Left ventricle myocardium inferior (tissue), 1 donor: ENCODE results near the gene CHD5. TPM values are rescaled to one million over a fixed set of nuclear protein-coding genes. Genes with fewer than 3 reads are reported as not detected.
A peak's percentile ranks its signal among the peaks of the same experiment; 100 is the strongest.

Source experiments
- DNase-seq: peaks from one replicate; pipeline ENCODE4 v3.0.0-alpha.2; 2020
- H3K27ac ChIP-seq: fragments of 200-600 bp; replicated peaks from 2 replicates; pipeline ENCODE4 v1.8.0; 2021
- H3K27me3 ChIP-seq: fragments of 200-600 bp; 2 replicates; pipeline ENCODE4 v1.8.0; 2021; ENCODE audit warnings: low read depth
- H3K36me3 ChIP-seq: fragments of 200-600 bp; 2 replicates; pipeline ENCODE4 v1.8.0; 2021
- H3K4me1 ChIP-seq: fragments of 200-600 bp; 2 replicates; pipeline ENCODE4 v1.8.0; 2021
- H3K4me3 ChIP-seq: fragments of 200-600 bp; 2 replicates; pipeline ENCODE4 v1.8.0; 2021; ENCODE audit warnings: mild to moderate bottlenecking, moderate library complexity
- H3K9me3 ChIP-seq: fragments of 200-600 bp; replicated peaks from 2 replicates; pipeline ENCODE4 v1.8.0; 2021
- CTCF ChIP-seq: fragments of 200-600 bp; IDR thresholded peaks from 2 replicates; pipeline ENCODE4 v1.8.0; 2021; ENCODE audit warnings: antibody characterized with exemption, mild to moderate bottlenecking, borderline replicate concordance
- intact Hi-C: fragments of 100-400 bp; cut with micrococcal nuclease; formaldehyde crosslinking; loops from one replicate; pipeline ENCODE4 v1.11.0; 2022
- total RNA-seq: library from RNA; stranded (reverse); fragmentation: NEBNext Ultra II Directional; extraction: Animal tissue kit (Norgen Biotek cat#: 25700); gene quantifications from one replicate; pipeline ENCODE4 v1.2.1, GENCODE V29; 2021
- donor health status: DM: no; HTN: yes; CAD: no; lungs with severe emphysema.

The CHD5 gene
- total RNA-seq, 1 donor from 2014 or later: 0.19 TPM

DNA sequence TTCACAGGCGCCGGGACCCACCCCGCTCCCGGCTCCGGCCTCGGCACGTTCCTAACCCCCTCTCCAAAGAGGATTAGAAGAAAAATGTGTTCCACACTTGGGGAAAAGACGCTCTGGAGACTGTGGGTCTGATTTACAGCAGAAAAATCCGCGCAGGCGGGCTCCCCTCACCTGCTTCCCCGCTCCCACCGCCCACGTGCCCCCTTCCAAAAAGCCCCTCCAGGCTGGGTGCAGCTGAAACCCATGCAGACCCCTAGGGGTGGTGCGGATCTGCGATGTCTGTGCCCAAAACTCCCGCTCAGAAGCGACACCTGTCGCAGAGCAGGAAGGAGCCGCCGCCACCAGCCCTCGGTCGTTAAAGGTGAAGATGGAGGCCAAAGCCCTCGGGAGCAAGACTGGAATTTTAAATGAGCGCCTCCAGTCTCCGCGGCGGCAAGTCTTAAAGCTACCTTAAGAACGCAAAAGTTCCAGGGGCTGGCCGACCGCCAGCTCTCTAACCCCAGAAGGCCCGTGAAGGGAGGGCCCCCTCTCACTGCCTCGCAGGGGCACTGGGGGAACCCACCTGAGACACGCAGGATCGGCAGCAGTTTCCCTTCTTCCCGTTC, 688 bp upstream of the CHD5 start:
- H3K9me3 ChIP-seq: no peaks in the 10 kb centered on the region
- H3K4me3 ChIP-seq: peak overlapping the region; percentile 55
- intact Hi-C loops: loop anchor here (10.0 kb wide), 1 partner anchor 126 kb away; no protein-coding TSS in a partner anchor
- no peak for TF ChIP-seq CTCF
- DNase-seq: no peak
- peaks cover 7% of the 10 kb centered on the region for H3K36me3 ChIP-seq
- H3K27me3 ChIP-seq: peaks cover 55% of the 10 kb centered on the region
- no peak overlapping the region for H3K27ac ChIP-seq
- H3K4me1 ChIP-seq: peaks cover 27% of the 10 kb centered on the region

- TF ChIP-seq CTCF: no peak
- peaks cover 64% of the 10 kb centered on the region for H3K27me3 ChIP-seq
- H3K9me3 ChIP-seq: no peaks in the 10 kb centered on the region
- DNase-seq: no peak
- intact Hi-C loops: loop anchor here (10.0 kb wide), 1 partner anchor 125 kb away; no protein-coding TSS in a partner anchor
- no peaks in the 10 kb centered on the region for H3K36me3 ChIP-seq
- H3K27ac ChIP-seq: no peak overlapping the region
- H3K4me3 ChIP-seq: peak overlapping the region; percentile 55
- peaks cover 27% of the 10 kb centered on the region for H3K4me1 ChIP-seq
Observed at GRCh38 chr1:6179564-6180175, 451 bp downstream of the CHD5 start.

- H3K27me3 ChIP-seq: peaks cover 71% of the 10 kb centered on the region
- intact Hi-C loops: no loop called here
Observed at GRCh38 chr1:6178751-6179563, 1.2 kb downstream of the CHD5 start.

DNA sequence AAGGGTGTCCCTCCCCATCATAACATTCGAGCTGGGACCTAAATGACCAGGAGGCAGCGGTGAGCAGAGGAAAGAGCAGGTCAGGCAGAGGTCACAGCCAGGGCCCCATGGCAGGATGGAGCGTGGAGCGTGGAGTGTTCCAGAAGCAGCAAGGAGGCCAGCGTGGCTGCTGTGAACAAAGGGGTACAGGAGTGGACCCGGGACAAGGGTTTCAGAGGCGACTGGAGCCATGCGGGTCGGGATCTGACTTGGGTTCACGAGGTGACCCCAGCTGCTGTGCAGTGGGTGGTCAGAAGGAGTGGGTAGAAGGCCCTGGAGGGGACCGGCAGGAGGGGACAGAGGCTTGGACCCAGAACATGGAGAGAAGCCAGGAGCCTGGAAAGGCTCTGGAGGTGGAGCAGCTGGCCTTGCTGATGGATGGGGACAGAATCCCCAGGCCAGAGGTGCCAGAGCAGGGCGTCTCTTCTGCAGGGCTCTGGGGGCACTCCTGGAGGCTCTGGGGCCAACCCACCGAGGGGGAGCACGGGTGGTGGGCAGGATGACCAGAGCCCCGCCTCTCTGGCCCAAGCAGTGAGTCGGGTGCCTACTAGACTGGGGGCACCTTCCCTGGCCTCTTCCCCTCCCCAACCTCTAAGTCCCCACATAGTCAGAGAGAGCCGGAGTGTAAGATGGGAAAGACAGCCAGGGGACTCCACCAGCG, 2.3 kb downstream of the CHD5 start:
- H3K27me3 ChIP-seq: peaks cover 83% of the 10 kb centered on the region
- no peak for TF ChIP-seq CTCF
- no peaks in the 10 kb centered on the region for H3K9me3 ChIP-seq
- no peaks in the 10 kb centered on the region for H3K36me3 ChIP-seq
- DNase-seq: no peak
- intact Hi-C loops: no loop called here
- H3K4me1 ChIP-seq: peaks cover 27% of the 10 kb centered on the region
- no peak overlapping the region for H3K27ac ChIP-seq
- no peak overlapping the region for H3K4me3 ChIP-seq

More at GRCh38 chr1:6178751-6179563, 1.2 kb downstream of the CHD5 start:
- peaks cover 27% of the 10 kb centered on the region for H3K4me1 ChIP-seq
- DNase-seq: no peak
- no peaks in the 10 kb centered on the region for H3K36me3 ChIP-seq
- no peak for TF ChIP-seq CTCF
- H3K4me3 ChIP-seq: peak overlapping the region; percentile 52
- H3K27ac ChIP-seq: no peak overlapping the region
- H3K9me3 ChIP-seq: no peaks in the 10 kb centered on the region

GRCh38 chr1:6176779-6177178, 3.3 kb downstream of the CHD5 start:
- intact Hi-C loops: no loop called here
- DNase-seq: no peak
- Histone ChIP-seq H3K4me3 (no peak overlapping the region), H3K4me1 (peaks cover 27% of the 10 kb centered on the region), H3K27ac (no peak overlapping the region), H3K36me3 (no peaks in the 10 kb centered on the region), H3K27me3 (peaks cover 93% of the 10 kb centered on the region), H3K9me3 (no peaks in the 10 kb centered on the region)
- no peak for TF ChIP-seq CTCF
